Stimulated activated CD4-positive, alpha-beta T cell treated with anti-CD3 and anti-CD28 coated beads, Interleukin-4, amount 100 ng/mL, for 24 hours (primary cell): ENCODE measurements around the gene FOXN3.
"Not testable (repeated sequence)": the region's sequence is repeated elsewhere in the genome, so short reads cannot be mapped to it uniquely, and the experiment has no call there.

Experiments
- DNase-seq: peaks from one replicate; pipeline ENCODE4 v3.0.0-alpha.2; 2020

FOXN3 gene

GRCh38 chr14:89225607-89226006, 191.4 kb downstream of the FOXN3 start:
- no peak for DNase-seq

DNA sequence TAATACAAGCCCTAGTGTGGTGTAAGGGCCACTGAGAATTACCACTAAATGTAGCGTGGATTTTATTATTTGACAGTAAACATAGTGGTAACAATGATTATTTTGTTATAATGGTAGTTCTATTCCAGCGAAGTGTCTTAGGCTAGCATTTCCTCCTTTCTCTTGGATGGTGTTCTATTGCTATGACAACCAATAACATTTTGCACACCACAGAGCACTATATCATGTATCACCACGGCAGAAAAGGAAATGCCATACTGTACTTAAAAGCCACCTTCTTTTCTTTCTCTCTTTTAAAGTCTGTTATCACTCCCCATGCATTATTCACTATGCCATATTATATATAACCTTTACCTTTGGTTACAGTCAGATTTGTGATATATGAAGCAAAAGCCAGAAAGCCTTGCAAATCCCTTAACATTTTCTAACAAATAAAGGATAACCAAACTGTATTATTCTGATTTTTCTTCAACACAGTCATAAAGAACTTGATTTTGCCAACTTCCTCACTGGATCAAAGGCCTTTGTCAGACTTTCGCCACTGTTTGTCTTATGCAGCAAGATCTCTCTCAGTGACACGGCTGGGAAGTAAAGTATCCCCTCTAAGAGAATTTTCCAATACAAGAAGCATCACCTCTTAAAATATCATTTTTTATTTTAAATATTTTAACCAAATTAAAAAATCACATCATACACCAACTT, 195.8 kb downstream of the FOXN3 start:
- no peak for DNase-seq

DNA sequence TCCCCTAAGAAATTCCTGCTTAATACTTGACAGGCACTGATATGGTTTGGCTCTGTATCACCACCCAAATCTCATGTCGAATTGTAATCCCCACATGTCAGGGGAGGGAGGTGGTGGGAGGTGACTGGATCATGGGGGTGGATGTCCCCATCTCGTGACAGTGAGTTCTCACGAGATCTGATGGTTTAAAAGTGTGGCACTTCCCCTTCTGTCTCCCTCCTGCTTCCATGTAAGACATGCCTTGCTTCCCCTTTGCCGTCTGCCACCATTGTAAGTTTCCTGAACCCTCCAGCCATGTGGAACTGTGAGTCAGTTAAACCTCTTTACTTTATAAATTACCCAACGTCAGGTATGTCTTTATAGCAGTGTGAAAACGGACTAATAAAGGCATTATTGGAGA, 198.0 kb downstream of the FOXN3 start:
- no peak for DNase-seq

- no peak for DNase-seq
These were observed 199.1 kb downstream of the FOXN3 start for GRCh38 chr14:89217891-89218290.

DNA sequence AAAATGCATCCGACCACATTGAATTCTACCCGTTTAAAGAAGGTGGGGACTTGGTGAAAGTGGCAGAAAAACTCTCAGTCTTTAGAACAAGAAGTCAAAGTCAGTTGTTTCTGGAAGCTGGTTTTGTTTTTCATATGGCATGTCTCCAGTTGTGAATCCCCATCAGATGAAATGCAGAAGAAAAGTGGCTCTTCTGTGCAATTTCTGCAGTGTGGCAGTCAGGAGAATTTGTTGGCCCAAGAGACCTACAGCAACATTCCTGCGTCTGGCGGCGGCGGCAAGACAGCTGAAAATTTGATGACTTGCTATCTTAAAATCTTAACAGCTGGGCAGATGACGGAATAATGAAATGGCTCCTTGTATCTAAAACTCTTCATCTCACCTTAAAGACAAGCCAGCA, 201.5 kb downstream of the FOXN3 start:
- no peak for DNase-seq

GRCh38 chr14:89215114-89215513, 201.9 kb downstream of the FOXN3 start:
- no peak for DNase-seq

- DNase-seq, result no peak
These were observed 202.6 kb downstream of the FOXN3 start for GRCh38 chr14:89214221-89214965.

DNA sequence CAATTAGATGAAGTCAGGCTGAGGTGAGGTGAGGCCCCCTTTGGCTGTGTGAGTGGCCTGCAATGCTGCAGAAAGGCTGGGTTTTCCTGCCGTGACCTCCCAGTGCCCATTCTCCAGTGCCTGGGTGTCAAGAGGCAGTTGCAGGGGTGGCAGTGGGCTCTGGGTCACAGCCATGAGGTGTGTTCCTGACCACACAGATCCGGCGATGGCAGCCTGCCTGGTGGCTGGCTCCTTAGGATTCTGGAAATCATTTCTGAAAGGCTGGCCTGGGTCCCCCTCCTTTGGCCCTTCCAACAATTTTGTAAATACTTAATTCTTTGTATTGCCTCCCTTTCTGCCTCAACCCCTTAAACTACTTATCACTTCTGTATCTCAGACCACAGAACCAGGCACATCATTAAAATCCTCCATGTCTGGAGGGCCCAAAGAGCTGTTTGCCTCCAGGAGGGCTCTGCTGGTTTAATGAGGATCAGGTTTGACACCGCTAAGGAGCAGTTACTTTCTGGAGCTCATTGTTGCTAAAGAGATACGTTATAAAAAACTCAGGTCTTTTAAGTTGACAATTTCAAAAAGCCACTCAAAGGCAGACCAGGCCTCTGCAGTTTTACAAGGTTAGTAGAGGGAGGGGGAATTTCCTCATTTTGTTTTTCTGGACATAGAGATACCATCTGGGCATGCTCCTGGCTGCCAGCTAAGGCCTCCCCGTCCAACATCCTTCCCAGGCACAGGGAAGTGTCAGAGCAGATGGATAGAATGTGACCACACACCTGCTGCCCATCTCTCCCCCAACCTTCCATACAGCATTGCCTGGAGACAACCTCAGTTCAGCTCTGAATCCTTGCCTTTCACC, 204.4 kb downstream of the FOXN3 start:
- no peak for DNase-seq

- DNase-seq, result no peak
These were observed 207.5 kb downstream of the FOXN3 start for GRCh38 chr14:89209558-89209957.

GRCh38 chr14:89207925-89208328, 209.1 kb downstream of the FOXN3 start:
- no peak for DNase-seq

- no peak for DNase-seq
These were observed 210.5 kb downstream of the FOXN3 start for GRCh38 chr14:89206389-89207031.

DNA sequence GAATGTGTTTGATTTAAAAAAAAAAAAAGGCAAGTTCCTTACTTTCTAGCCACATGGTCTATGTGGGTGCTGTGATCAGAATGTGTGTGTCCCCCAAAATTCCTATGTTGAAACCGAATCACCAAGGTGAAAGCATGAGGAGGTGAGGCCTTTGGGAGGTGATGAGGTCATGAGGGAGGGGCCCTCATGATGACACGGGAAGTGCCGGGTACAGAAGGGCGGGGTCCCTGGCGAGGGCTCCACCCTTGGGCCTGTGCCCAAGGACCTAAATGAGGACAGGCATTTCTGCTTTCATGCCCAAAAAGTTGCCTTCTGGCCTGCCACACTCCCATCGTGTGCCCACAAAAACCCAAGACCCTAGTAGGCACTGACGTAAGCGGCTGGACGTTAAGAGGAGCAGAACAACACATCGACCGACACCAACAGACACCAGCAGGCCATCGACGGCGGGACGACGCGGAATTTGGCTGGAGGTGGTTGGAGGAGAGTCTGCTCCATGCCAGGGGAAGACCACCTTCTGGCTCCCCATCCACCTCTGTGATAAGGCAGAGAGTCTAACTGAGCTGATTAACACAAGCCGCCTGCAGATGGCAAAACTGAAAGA, 211.8 kb downstream of the FOXN3 start:
- DNase-seq, result no peak

GRCh38 chr14:89202413-89203190, 214.4 kb downstream of the FOXN3 start:
- no peak for DNase-seq

DNA sequence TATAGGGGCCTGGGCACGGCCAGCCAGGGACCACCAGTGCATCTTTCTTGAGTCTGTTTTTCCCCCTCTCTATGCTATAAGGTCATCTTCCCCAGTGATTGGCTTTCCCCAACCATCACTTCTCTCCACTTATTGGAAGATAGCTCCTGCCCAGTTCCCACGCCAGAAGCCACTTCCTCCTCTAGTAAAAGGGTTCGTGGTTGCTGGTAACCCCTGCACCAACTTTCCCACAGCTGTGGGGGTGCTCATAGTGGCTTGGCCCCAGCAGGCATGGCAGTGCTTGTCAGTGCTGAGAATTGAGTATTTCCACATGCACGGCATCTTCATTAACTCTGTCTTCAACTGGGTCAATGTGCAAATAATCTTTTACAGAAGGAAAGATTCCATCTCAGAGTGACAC, 215.4 kb downstream of the FOXN3 start:
- DNase-seq, result no peak

DNA sequence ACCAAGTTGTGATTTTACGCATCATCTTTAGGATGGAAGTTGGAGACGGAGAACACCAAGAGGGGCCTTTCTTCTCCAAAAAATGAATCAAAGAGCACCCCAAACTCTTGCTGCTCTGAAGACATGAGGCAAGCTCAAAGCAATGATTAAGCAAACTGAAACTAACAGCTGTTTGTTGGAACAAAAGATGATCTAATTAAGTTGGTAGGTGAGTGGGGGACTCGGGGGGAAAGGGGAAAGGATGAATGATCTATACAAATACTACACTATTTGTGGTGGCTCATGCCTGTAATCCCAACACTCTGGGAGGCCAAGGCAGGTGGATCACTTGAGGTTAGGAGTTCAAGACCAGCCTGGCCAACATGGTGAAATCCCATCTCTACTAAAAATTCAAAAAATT, 217.7 kb downstream of the FOXN3 start:
- DNase-seq, result not testable (repeated sequence)

DNA sequence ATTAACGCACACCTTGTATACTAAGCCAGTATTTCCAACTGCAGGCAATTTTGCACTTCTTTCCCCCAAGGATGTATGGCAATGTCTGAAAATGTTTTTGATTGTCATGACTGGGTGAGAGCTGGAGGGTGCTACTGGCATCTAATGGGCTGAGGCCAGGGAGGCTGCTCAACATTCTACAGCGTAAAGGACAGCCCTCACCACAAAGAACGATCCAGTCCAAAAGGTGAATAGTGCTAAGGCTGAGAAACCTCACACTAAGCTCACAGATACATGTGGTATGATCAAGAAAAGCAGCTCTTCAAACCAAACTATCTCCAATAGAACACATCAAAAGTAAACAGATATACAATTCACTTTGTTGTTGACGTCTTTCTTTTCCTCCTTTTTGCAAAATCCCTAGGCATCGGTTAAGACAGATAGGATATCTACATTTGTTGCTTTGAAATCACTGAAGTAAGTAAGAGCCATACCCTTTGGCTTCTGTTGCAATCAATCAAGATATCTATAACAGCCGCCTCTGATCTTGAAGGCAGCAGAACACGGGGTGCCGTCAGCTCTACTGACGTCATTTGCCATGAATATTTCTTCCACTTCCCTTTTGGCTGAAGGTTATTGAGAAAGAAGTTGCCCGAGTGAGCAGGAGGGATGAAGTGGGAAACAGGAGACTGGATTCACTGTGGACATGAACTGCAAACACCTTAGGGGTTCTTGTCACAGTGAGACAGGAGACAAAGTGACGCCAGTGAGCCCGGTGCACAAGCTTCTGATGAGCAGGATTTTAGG, 218.3 kb downstream of the FOXN3 start:
- DNase-seq, result no peak

- DNase-seq, result no peak
These were observed 219.4 kb downstream of the FOXN3 start for GRCh38 chr14:89197623-89198022.

DNA sequence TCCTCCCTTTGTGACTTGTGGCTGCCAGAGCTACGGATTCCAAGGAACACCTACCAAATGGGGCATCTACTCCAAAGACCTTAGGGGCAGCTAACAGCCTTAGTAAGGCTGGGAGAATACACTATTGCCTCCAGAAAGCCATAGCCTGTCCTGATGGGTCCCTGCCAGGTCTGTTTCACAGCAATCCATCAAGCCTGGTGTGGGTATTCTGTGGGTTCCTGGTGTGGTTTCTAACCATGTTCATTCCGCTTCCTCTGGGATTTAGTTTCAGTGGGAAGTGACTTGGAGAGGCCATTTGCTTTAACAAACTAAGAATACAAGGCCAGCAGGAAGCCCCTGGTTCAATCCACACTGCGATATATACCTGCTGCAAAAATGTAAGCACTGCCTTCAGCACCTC, 220.5 kb downstream of the FOXN3 start:
- no peak for DNase-seq

DNA sequence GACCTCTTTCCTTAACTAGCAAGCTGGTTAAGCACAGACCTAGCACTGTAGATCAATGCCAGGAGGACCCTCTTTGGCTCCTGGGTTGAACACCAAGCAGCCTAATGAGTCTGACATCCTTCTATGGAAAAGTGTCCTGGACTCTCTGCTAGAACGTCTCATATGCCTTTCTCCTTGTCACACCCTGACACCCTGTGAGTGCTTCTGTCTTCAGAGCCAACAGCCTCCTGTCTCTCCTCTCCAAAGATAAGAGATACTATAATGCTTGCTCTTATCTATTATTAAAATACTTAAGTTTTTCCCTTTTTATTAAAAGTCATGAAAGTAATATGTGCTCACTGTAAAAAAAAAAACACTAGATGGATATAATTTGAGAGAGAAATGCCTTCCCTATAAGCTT, 222.7 kb downstream of the FOXN3 start:
- DNase-seq, result no peak

- DNase-seq, result no peak
These were observed 226.1 kb downstream of the FOXN3 start for GRCh38 chr14:89190765-89191513.
